Psoas muscle (tissue), 8 donors: ENCODE results near the gene GIPC2. TPM values are rescaled to one million over a fixed set of nuclear protein-coding genes. Genes with fewer than 3 reads are reported as not detected.

ENCODE experiments used
- ATAC-seq, 4 donors: fragments of 200-7000 bp; cut with Tn5 transposase; one replicate each; pipeline ENCODE4 v1.9.1; 2020; ENCODE audit warnings: moderate library complexity in 3 of 4, mild to moderate bottlenecking in 2 of 4
- DNase-seq, 2 donors: peaks; one replicate each; pipeline ENCODE4 v3.0.0-alpha.2; 2020
- H3K27ac ChIP-seq: fragments of 200-600 bp; one replicate; pipeline ENCODE4 v1.8.0; 2022
- H3K27me3 ChIP-seq, 3 donors: fragments of 200-600 bp in 1 of 3; one replicate each; pipeline versions ENCODE4 v1.6.1 to v1.8.0; 2013 to 2022; ENCODE audit warnings: low read length in 2 of 3, mild to moderate bottlenecking in 2 of 3, moderate library complexity in 1 of 3; ENCODE audit not compliant: insufficient read depth in 3 of 3
- H3K36me3 ChIP-seq, 2 donors: fragments of 200-600 bp in 1 of 2; one replicate each; pipeline versions ENCODE4 v1.6.1 to v1.8.0; 2013 to 2022; ENCODE audit warnings: low read depth in 1 of 2, mild to moderate bottlenecking in 1 of 2, moderate library complexity in 1 of 2; ENCODE audit not compliant: insufficient read depth in 1 of 2
- H3K4me1 ChIP-seq: fragments of 200-600 bp; one replicate; pipeline ENCODE4 v1.8.0; 2022
- H3K4me3 ChIP-seq: fragments of 200-600 bp; one replicate; pipeline ENCODE4 v1.8.0; 2022; ENCODE audit warnings: mild to moderate bottlenecking
- H3K9me3 ChIP-seq: fragments of 200-600 bp; one replicate; pipeline ENCODE4 v1.8.0; 2022
- WGBS, 3 donors: extraction: QIAGEN DNeasy Blood & Tissue Kit; methylation state at CpG; one replicate each; pipeline versions ENCODE4 v1.1.6 to v1.1.7; 2013; 5-methylcytosine and 5-hydroxymethylcytosine counted together
- intact Hi-C, 2 donors: fragments of 100-400 bp; cut with DNase I; formaldehyde crosslinking; loops; one replicate each; pipeline versions ENCODE4 v1.11.0 to v1.14.2; 2022
- polyA plus RNA-seq, 3 donors: library from polyadenylated mRNA; stranded (reverse); fragments of 200-250 nt; gene quantifications; one replicate each; pipeline ENCODE4 v1.2.3, GENCODE V29; 2013
- total RNA-seq, 4 donors: library from RNA; stranded (reverse); fragmentation: NEBNext Ultra II Directional in 2 of 4; extraction: Animal tissue kit (Norgen Biotek cat#: 25700) in 2 of 4; gene quantifications; one replicate each; pipeline versions ENCODE4 v1.2.1 to v1.2.4, GENCODE V29; 2021 to 2023
- TF ChIP-seq, protein P1 (sequence below): fragments of 200-600 bp; IDR thresholded peaks from one replicate; pipeline ENCODE4 v1.8.0; 2022; ENCODE audit warnings: antibody characterized with exemption
- donor health status: healthy with polysubstance abuse.
- donor health status: DM: no; HTN: no; CAD: no; lungs with moderate emphysema.
- donor health status: Bipolar disorder and iron deficiency.
- donor health status: healthy.
- donor health status: DM: yes; HTN: yes; CAD: no.
- donor health status: DM: no; HTN: no; CAD: no.
- donor health status: DM: no; HTN: no; CAD: no.
- donor health status: DM: yes; HTN: yes; CAD: no.

Gene GIPC2
- total and polyA plus RNA-seq, 7 donors: 0.68 to 1.6 (median 1.2) TPM

DNA sequence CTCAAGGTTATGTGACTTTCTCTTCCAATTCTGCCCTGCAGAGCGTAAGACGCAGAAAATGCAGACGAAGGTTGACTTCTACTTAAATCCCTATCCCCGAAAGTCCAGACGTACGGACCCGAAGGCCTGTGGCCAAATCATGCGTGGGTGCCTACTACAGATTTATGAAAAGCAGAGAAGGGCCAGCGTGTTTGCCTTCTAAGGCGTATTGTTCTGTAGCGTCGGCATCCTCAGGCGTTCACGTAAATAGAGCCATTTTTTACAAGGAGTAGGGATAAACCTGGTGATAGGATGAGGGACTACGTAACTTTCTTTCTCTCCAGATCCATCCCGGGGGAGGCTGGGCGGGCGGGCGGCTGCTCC is 222 bp upstream of the GIPC2 start:
- Histone ChIP-seq H3K4me3 (peak overlapping the region; percentile 79), H3K36me3 (no peaks in the 10 kb centered on the region), H3K27ac (peak overlapping the region; percentile 77), H3K4me1 (peaks cover 22% of the 10 kb centered on the region), H3K27me3 (no peaks in the 10 kb centered on the region), H3K9me3 (no peaks in the 10 kb centered on the region)
- ATAC-seq: peak in 3 of 4 donors; percentile 10 to 19 (median 16)
- WGBS, 3 donors: 50 to 61% (median 55%) methylated on average over 19 of the region's 19 CpGs
- no peak for DNase-seq
- intact Hi-C loops: loop anchor here (5.0 kb wide), 2 partner anchors 33 to 67 kb away; no protein-coding TSS in a partner anchor
- TF ChIP-seq, protein P1, sequence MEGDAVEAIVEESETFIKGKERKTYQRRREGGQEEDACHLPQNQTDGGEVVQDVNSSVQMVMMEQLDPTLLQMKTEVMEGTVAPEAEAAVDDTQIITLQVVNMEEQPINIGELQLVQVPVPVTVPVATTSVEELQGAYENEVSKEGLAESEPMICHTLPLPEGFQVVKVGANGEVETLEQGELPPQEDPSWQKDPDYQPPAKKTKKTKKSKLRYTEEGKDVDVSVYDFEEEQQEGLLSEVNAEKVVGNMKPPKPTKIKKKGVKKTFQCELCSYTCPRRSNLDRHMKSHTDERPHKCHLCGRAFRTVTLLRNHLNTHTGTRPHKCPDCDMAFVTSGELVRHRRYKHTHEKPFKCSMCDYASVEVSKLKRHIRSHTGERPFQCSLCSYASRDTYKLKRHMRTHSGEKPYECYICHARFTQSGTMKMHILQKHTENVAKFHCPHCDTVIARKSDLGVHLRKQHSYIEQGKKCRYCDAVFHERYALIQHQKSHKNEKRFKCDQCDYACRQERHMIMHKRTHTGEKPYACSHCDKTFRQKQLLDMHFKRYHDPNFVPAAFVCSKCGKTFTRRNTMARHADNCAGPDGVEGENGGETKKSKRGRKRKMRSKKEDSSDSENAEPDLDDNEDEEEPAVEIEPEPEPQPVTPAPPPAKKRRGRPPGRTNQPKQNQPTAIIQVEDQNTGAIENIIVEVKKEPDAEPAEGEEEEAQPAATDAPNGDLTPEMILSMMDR: no peak

DNA sequence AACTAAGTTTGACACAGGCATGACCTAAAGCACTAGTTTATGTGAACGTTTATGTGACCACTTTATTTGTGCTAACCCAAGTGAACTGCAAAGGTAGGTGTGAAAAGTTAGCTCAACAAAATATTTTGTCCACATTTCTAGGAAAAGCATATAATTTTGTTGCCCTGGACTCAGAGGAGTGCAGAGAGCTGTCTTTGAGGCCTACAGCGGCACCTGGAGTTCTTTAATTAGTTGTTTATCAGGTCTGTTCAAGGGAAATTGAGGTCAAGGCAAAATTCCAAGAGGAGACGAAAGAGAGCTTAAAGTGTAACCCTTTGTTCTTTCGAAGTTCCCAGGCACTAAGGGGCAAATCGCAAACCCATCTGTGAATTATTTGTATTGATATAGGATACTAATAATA is 1.3 kb downstream of the GIPC2 start:
- 16 to 31% (median 22%) methylated on average over 5 of the region's 5 CpGs for WGBS, 3 donors
- Histone ChIP-seq H3K27me3 (no peaks in the 10 kb centered on the region), H3K9me3 (no peaks in the 10 kb centered on the region), H3K4me3 (peak overlapping the region; percentile 79), H3K4me1 (peaks cover 23% of the 10 kb centered on the region), H3K36me3 (no peaks in the 10 kb centered on the region), H3K27ac (peak overlapping the region; percentile 77)
- intact Hi-C loops: loop anchor here (2.0 to 5.0 kb wide), 3 partner anchors 35 to 68 kb away; partner anchors contain the start of gene FUBP1 (in 1 of the 2)
- TF ChIP-seq, protein P1: peak; percentile 17
- ATAC-seq: peak in 3 of 4 donors; percentile 53 to 74 (median 59)
- no peak for DNase-seq

DNA sequence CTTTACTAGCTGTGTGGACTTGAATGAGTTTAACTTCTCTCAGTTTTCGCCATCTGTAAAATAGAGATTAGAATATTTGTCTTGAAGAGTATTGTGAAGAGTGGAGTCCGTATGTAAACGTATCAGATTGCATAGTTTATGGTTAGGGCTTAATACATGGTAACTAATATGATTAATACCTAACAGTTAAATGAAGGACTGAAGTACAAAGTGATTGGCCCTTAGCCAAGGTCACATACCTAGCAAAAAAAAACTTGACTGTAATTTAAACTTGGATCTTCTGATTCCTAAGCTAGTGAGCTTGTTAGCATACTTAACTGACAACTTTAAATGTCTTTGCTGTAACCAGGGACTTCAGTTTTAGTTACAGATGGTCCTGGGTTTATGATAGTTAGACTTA is 1.9 kb downstream of the GIPC2 start:
- Histone ChIP-seq H3K4me1 (peaks cover 28% of the 10 kb centered on the region), H3K27me3 (no peaks in the 10 kb centered on the region), H3K36me3 (no peaks in the 10 kb centered on the region), H3K27ac (peak overlapping the region; percentile 77), H3K9me3 (no peaks in the 10 kb centered on the region), H3K4me3 (peak overlapping the region; percentile 79)
- TF ChIP-seq, protein P1: no peak
- WGBS, 3 donors: 22 to 36% (median 26%) methylated on average over 3 of the region's 3 CpGs
- DNase-seq (no peak), ATAC-seq (no peak)
- intact Hi-C loops: loop anchor here (2.0 to 5.0 kb wide), 3 partner anchors 35 to 69 kb away; partner anchors contain the start of gene FUBP1 (in 1 of the 2)

DNA sequence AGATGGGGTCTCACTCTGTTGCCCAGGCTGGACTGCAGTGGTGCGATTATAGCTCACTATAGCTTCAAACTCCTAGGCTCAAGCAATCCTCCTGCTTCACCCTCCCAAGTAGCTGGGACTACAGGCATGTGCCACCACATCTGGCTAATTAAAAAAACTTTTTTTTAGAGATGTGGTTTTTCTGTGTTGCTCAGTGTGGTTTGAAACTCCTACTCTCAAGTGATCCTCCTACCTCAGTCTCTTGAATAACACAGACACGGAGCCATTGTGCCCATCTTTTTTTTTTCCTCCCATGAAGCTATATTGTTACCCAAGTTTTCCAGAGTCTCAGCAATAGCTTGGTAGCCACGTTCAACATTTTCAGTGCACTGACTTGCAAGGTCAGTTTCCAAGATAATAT is 2.7 kb downstream of the GIPC2 start:
- intact Hi-C loops: loop anchor here (5.0 kb wide), 2 partner anchors 36 to 64 kb away; no protein-coding TSS in a partner anchor
- ATAC-seq (no peak), DNase-seq (no peak)
- WGBS, 3 donors: 69 to 80% (median 75%) methylated on average over 3 of the region's 3 CpGs
- Histone ChIP-seq H3K27ac (no peak overlapping the region), H3K36me3 (no peaks in the 10 kb centered on the region), H3K4me1 (peaks cover 36% of the 10 kb centered on the region), H3K27me3 (no peaks in the 10 kb centered on the region), H3K4me3 (no peak overlapping the region), H3K9me3 (no peaks in the 10 kb centered on the region)
- TF ChIP-seq, protein P1: no peak

DNA sequence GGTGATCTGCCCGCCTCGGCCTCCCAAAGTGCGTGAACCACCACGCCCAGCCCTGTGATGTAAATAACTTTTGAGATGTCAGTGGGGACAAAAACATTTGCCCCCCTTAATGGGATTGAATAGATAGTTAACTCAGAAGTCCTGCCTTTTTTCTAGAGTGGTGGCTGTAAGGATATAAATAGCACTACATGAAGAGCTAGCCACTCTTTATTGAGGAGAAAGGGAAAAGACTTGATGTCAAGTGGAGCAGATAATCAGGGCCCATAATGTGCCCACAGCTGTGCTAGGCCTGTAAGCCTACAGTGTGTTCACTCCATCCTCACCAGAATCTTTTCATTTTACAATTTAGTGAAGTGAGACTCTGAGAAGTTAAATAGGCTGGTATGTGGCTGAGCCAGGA is 3.6 kb downstream of the GIPC2 start:
- Histone ChIP-seq H3K9me3 (no peaks in the 10 kb centered on the region), H3K4me3 (no peak overlapping the region), H3K4me1 (peaks cover 36% of the 10 kb centered on the region), H3K27me3 (no peaks in the 10 kb centered on the region), H3K27ac (no peak overlapping the region), H3K36me3 (no peaks in the 10 kb centered on the region)
- 82 to 84% (median 84%) methylated on average over 4 of the region's 4 CpGs for WGBS, 3 donors
- intact Hi-C loops: loop anchor here (5.0 kb wide), 2 partner anchors 37 to 63 kb away; no protein-coding TSS in a partner anchor
- DNase-seq (no peak), ATAC-seq (no peak)
- TF ChIP-seq, protein P1: no peak
